Stimulated activated CD4-positive, alpha-beta T cell treated with anti-CD3 and anti-CD28 coated beads, Interleukin-4, amount 100 ng/mL, for 24 hours (primary cell): Measurements from ENCODE around the gene BIRC7.

ENCODE experiments used
- DNase-seq: peaks from one replicate; pipeline ENCODE4 v3.0.0-alpha.2; 2020

BIRC7 gene

DNA sequence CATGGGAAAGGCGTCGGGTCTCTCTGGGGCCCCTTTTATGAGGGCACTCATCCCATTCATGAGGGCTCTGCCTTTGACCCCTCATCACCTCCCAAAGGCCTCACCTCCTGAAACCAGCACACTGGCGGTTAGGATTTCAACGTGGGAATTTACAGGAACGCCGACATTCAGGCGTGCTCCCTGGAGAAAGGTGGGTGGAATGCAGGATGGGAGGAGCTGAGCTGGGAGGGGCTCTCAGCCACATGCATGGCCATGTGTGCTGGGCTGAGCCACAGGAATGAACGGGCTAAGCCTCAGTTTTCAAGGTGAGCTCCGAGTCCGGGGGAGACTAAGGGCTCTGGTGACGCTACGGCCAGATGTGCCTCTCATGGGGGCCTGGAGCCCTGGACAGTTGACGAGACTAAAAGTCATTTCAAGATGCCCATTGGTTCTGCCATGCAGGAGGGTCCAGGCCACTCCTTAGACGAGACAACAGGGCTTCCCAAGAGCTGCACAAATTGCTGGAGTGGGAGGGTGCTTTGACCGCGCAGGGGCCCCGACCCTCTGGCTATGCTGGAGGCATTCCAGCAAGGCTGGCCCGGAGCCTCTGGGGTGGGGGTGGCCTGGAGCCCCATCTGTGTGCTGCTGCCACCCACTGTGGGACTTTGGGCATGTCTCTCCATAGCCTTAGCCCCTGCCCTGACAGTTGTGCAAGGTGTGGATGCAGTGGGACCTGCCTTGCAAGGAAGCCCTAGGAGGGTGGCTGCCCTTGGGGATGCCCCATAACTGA is 33.1 kb downstream of the BIRC7 start:
- DNase-seq, result no peak

DNA sequence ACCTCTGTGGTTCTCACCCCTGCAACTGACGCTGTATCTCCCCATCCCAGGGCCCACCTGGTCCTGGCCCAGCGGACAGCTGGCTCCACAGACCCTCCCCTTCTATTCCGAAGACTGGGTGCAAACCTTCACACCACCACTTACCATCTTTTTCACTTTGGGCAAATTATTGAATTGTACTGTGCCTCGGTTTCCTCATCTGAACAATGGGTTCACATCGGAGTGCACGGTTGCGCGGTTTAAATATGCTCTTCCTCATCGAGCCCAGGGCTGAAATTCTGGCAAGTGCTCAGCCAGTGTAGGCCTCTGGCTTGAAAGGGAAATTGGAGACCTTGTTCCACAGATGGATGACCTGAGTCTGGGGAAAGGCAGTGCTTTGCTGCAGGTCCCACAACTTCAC is 34.0 kb downstream of the BIRC7 start:
- DNase-seq, result no peak

DNA sequence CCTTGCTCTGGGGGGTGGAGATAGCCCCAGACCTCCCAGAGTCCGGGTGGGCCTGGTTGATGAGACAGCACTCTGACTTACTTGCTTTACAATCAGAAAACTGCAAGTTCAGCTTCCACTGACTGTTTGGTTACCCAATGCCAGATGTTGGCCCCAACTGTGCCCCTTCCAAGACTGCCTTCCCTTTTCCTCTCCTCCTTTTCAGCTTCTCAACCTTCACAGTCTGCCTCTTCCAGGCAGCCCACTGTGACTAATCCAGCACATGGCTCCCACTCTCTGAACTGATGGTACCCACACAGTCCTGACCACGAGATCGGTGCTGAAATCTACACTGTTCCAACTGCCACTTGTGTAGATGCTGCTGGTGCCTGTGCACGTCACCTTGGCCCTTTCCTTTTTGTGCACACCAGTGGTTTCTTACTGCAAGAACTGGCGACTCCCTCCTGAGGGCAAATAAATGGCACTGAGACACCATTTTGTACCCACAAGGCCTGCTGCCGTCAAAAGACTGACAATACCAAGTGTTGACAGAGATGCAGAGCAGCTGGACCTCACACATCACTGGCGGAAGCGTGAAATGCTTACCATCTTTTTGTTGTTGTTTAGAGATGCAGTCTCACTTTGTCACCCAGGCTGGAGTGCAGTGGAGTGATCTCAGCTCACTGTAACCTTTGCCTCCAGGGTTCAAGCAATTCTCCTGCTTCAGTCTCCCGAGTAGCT is 35.1 kb downstream of the BIRC7 start:
- DNase-seq, result no peak

DNA sequence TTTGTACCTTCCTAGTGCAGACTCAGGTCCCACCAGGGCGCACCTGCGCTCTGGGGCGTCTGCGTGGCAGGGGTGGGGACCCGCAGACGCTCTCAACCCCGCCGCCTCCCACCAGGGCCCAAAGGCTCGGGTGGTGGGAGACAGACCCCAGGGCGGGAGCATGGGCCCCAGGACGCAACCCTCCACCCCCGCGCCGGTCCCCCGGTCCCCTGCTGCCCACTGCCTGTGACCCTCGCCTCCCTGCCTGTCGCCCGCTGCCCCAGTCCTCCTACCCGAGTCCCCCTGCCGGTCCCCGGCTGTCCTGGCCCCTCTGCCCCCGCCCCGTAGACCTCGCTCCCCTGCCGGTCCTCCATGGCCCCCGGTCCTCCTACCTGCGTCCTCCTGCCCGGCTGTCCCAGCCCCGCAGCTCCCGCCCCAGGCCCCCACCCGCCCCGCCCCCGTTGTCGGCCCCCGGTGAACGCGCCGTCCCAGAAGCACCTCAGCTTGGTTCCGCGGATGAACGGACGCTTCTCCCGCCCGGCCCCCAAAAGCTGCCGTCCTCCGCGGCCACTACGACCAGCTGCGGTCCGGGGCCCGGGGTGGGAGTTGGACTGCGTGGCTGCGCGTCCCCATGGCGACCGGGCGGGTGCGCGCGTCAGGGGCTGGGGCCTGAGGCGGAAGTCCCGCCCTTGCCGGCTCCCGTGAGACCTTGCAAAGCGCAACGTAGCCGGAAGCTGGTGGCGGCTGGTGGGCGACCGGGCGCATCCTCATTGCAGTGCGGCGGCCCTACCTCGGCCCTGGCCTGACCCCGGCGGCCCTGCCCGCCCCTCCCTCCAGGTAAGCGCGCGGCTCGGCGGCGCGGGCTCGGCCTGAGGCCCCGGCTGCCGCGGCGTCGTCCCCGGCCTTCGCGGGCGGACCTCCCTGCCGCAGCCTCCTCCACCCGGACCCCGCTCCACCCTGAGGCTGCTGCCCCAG is 36.7 kb downstream of the BIRC7 start, which contains the start of gene ARFGAP1:
TSS of gene ARFGAP1 (plus strand) at position 709 of the 954 bp plus-strand sequence. CDS start 2,768 bp downstream, outside the sequence.
- DNase-seq, result peak; percentile 92

DNA sequence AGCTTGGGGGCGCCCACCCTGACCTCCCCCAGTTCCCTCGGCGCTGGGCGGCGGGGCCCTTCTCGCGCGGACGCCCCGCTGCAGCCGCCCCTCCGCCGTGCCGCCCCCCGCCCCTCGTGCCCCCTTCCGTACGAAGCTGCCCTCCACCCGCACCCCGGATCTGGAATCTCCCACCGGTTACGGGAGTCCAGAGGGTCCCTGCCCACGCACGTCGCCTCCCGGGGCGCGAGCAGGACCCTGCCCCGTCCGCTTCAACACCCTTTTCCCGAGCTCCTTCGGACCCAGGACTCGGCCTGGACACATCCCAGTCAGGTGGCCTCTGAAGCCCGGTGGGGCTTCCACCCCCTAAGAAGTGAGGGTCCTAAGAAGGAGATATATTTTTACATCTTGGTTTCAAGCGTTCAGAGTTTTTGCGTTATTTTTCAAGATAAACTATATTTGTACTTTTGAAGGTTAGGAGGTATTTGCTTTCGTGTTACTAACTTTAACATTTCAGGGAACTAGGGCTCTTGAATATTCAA is 37.4 kb downstream of the BIRC7 start:
- no peak for DNase-seq

DNA sequence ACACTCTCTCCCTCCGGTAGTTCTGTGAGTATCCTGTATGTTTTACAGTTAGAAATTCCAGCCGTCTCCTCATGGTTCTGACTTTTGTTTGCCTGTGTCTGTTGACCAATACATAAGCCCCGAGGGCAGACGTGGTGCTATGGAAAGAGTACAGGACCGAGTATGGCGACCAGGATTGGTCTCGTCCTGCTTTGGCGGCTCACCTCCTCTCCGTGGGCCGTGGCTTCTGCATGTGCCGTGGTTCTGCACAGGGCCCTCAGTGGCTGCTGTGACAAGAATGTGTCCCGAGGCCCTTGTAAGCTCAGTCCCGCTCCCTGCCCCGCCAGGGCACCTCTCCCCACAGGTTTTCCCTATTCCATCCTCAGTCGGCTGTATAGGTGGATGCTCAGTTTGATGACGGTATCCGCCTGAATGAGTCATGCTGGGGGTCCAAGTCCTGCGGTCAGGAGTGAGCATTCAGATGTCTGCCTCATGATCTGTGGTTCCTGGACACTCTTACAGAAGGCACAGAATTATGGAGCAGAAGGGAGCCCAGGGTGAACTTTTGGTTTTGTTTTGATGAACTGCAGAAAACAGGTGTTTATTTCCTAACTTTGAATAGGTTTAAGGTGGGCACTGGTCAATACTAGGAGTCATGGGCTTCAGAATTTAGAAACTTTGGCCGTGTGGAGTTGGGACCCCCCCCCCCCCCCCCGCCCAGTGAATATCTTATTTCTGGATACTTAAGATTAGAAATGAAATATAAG is 38.1 kb downstream of the BIRC7 start:
- no peak for DNase-seq

DNA sequence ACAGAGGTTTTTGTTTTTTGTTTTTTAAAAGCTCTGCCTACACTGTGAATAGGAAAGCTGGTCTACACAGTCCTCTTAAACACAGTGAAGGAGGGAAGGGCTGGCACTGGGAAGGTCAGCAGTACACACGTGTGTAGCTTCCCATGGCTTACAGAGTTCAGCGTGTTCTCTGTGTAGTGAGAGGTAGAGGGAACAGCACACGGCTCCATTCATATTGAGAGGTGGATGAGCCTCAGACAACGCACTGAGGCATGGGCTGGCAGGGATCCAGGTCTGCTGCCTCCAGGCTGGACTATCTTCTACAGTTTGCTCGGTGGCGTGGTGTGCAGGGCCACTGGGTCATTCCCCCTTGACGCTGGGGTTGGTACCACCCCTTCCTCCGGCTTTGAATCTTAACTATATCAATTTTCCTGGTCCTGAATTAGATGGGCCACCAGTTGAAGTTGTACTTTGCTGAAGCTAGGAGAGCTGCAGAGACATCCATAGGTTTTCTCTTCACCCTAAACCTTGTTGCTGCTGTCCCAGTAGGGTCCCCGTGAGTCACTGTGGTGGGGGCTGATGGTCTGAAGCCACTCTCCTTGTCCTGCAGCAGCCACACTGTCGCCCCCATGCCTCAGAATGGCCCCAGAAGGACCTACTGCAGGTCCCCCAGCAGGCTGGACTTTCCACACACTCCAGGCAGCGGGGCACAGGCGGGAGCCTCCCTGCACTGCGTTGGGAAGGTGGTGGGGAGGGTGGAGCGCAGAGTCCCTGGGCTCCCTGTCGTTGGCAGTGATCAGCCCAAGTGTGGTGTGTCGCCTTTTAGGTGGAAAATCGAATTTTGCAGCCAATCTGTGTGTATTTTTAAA is 38.9 kb downstream of the BIRC7 start:
- no peak for DNase-seq

DNA sequence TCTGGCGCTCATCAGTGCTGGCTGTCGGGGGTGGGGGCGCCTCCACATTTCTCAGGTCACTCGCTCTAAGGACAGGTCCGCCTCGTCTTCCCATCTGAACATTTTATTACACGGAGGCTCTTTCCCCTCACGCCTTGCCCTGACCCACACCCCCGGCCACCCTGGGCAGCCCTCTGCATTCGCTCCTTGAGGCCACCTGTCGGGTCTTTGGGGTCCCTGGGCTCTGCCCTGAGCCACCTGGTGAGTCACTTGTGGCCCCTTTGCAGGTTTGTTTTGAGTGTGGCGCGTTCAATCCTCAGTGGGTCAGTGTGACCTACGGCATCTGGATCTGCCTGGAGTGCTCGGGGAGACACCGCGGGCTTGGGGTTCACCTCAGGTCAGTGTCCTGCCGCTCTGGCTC is 40.1 kb downstream of the BIRC7 start:
- no peak for DNase-seq

DNA sequence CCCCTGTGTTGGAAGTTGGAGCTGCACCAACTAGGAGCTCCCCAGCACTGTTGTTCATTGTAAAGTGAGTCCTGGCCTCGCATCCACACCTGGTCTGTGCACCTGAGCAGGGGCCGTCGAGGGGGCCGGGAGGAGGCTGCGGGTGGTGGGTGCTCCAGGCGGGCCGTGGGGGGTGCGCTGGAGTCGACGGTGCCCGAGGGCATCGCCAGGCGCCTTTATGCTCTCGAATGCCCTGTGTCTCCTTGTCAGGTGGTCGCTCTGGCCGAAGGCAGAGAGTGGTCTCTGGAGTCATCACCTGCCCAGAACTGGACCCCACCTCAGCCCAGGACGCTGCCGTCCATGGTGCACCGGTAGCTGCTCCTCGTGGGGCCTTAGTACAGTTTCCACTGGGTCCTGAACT is 41.3 kb downstream of the BIRC7 start:
- no peak for DNase-seq

DNA sequence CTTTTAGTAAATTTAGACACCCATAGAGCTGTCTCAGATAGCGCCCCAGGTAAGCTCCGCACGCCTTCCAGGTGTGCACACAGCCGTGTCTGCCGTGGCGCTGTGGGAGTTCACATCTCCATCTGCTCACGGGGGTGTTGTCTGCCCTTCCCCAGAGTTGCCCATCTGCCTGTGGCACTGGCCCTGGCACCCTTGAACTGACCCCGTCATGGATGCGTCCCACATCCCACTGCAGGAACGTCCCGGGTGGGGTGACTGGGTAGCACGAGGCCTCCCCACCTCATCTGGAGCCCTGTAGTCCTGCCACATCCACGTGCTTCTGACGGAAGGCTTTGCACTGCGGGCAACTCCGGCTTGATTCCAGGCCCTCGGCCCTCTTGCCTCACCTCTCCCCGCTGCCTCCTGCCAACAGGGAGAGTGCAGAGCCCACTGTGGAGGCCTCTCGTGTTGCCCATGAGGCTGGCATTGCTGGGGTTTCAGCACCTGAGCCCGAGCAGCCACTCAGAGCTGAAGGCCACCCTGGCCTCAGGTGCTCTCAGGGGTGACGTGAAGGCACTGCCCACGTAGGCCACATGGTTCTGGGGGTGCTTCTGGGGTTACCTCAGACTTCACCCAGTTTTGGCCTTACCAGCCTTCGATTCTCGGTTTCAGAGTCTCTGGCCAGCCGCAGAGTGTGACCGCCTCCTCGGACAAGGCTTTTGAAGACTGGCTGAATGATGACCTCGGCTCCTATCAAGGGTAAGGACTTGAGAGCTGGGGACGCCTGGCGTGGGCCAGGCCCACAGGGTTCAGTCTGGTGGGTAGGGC is 42.0 kb downstream of the BIRC7 start:
- no peak for DNase-seq

DNA sequence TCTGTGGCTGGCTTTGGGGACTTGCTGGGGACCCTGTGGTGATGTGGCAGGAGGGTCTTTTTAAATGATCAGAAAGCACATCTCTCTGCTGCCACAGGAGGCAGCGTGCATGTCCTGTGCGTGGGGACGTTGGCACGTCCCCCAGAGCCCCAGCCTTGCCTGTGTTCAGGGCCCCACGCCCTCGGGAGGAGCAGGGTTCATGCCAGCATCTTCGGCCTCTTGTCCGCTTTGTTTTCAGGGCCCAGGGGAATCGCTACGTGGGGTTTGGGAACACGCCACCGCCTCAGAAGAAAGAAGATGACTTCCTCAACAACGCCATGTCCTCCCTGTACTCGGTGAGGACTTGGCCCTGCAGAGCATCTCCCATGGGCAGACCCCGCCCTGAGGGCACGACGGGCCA is 43.0 kb downstream of the BIRC7 start:
- DNase-seq, result no peak

DNA sequence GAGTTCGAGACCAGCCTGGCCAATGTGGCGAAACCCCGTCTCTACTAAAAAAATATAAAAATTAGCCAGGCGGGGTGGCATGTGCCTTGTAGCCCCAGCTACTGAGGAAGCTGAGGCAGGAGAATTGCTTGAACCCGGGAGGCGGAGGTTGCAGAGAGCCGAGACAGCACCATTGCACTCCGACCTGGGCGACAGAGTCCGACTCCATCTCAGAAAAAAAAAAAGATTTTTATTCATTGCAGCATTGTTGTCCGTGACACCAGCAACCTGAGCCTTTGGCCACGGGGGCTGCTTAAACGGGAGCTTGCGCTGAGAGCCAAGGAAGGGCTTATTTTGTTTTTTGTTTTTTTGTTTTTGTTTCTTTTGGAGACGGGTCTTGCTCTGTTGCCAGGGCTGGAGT is 44.2 kb downstream of the BIRC7 start:
- no peak for DNase-seq

DNA sequence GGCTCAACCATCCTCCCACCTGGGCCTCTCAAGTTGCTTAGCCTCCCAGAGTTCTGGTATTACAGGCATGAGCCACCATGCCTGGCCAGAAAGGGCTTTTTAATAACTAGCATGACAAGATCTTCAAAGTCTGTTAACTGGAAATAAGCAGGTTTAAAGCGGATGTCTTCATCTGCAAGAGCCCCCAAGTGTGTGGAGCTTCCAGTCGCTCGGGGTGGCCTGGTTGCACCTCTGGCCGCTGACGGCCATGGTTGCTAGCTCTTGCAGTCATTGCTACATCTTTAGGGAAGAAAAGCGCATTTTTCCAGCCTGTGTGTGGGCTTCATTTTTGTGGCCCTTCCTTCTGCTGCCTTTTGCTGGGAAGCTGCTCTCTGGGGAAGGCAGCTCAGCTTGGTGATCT is 44.7 kb downstream of the BIRC7 start:
- DNase-seq, result no peak

DNA sequence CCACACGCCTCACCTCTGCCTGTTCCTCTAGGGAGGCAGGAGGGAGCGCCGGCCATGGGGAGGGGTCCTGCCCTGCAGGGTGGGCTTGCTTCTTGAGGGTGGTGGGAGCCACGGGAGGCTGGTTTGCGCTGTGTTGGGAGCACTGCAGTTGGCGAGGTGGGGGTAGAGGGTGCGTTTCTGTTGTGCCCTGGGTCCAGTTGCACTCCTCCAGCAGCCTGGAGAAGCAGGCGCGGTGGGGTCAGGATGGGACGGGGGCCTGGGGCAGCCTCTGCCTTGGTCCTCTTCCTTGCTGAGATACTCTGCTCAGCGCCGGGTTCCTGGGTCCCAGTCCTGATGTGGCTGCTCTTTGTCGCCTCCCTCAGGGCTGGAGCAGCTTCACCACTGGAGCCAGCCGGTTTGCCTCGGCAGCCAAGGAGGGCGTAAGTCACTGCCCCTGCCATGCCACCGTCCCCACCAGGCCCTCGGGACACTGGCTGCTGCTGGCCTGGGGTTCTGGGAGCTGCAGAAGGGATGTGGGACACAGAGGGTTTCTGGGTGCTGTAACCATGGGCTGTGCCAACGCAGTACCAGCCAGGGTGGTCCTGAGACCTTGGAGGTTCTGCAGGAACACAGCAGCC is 45.3 kb downstream of the BIRC7 start:
- DNase-seq, result no peak

DNA sequence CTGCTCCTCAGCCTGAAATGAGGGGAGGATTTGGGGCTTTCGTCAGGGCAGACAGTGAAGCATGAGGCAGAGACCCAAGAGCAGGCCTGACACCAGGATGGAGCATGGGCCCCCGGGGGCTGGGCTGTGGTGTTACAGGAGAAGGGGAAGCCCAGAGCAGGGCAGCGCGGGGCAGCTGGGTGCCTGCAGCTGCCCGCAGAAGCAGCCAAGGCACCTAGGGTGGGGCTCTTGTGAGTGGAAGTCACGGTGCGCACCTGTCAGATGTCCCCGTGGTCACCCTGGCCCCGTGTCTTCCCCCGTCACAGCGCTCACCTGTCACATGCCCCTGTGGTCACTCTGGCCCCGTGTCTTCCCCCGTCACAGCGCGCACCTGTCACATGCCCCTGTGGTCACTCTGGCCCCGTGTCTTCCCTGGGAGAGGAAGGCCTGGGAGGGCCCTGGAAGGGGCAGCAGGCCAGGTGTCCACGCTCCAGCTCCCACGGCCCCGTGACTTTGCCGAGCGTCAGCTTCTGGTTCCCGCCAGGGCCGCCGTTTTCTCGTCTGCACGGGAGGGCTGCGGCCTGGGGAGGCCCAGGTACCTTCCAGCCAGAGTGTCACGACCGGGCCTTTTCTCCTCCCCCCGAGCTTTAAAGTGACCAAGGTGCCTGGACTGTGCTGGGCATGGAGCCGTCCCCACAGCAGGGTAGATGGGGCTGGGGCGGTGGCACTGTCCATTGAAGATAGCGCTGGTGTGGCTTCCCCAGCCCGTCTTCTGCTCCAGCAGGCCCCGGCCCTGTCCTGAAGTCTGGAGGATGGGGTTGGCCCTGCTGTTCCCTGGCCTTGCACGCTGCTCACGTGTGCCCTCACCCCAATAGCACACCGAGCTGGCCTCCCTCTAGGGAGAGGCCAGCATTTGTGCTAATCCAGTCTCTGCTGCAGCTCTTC is 46.3 kb downstream of the BIRC7 start:
- DNase-seq, result no peak

DNA sequence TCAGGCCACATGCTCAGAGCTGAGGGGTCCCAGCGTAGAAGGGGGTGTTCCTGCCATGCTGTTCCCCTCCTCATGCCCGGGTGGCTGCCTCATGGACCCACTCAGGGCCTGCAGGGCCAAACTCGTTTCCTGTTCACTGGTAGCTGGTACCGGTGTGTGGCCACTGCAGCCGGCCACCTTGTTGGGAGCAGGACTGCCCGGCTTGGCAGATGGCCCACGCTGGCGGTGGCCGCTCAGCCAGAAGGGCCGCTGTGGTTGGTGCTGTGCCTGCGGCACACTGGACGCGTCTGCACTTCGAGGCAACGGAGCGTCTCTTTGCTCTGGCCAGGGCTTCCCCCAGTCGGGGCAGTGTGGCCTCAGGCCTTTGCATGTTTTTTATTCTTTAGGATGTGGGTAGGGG is 47.2 kb downstream of the BIRC7 start:
- no peak for DNase-seq

DNA sequence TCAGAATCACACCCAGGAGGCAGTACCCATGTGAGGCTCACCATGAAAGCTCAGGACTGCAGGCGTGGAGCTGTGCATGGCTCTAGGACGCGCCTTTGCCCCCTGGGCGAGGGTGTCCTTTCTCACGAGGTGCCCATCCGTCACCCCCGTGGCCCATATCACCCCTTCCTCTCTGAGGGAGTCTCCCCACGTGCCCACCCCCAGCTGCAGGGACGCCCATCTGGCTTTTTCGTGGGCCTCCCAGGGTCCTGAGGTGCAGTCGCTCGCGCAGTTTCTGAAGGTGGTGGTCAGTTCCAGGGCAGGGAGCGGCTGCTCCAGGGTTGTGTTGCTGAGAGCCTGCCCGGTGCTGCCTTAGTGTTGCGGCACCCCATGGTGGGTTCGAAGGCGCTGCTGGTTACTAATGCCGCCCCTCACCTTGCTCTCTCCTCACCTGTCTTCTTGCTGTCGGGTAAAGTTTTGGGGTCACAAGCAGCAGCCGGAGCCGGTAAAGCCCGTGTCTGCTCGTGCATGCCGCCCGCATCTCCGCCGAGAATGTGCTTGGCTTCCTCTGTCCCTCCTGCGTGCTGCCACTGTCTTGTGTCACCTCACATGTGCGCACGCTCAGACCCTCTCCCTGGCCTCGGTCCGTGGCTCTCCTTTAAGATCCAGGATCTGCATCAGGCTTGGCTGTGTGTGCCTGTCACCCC is 47.8 kb downstream of the BIRC7 start:
- DNase-seq, result no peak

DNA sequence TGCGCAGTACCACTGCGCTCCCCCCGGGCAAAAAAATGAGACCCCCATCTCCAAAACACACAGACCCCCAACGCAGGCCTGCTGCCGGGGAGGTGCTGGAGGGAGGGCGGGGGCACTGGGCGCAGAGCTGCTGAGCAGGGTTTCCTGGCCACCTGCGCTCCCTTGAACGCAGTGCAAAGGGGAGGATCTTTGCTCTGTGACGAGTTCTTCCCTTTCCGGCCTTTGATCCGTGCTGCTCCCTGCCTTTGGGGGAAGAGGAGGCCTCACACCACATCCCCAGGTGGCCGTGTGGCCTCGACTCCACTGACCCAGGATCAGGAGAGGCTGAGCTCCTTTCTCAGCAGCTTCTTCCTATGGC is 48.4 kb downstream of the BIRC7 start:
- DNase-seq, result no peak
